WTC11 (cell line): Measurements from ENCODE around the gene ZZZ3. TPM values are rescaled to one million over a fixed set of nuclear protein-coding genes. Genes with fewer than 3 reads are reported as not detected.

Experiments
- ATAC-seq: fragments of 200-7000 bp; cut with Tn5 transposase; 2 replicates; pipeline ENCODE4 v1.10.0; 2021; ENCODE audit warnings: mild to moderate bottlenecking, moderate library complexity
- CTCF ChIA-PET: fragments of 300-600 bp; sonication (Branson Sonifier 250); formaldehyde crosslinking; loops from one replicate; lab custom pipeline; 2021; ENCODE audit warnings: antibody characterized with exemption; lab: Charles Lee
- POLR2A ChIA-PET: fragments of 350-600 bp; sonication (Branson Sonifier 250); formaldehyde crosslinking; loops from one replicate; lab custom pipeline; 2021; ENCODE audit warnings: antibody characterized with exemption; lab: Charles Lee
- DNase-seq: peaks from one replicate; pipeline ENCODE4 v3.0.0; 2021; ENCODE audit warnings: low spot score
- H3K27ac Mint-ChIP-seq: 2 replicates; pipeline ENCODE4 v1.8.0; 2021; ENCODE audit warnings: mixed read lengths
- H3K27me3 Mint-ChIP-seq: 2 replicates; pipeline ENCODE4 v1.8.0; 2021; ENCODE audit warnings: low read depth, mild to moderate bottlenecking, moderate library complexity, mixed read lengths
- H3K36me3 Mint-ChIP-seq: 2 replicates; pipeline ENCODE4 v1.8.0; 2021; ENCODE audit warnings: mixed read lengths
- H3K4me1 Mint-ChIP-seq: 2 replicates; pipeline ENCODE4 v1.8.0; 2022; ENCODE audit warnings: mixed read lengths
- H3K4me3 Mint-ChIP-seq: 2 replicates; pipeline ENCODE4 v1.8.0; 2021; ENCODE audit warnings: mild to moderate bottlenecking, moderate library complexity, mixed read lengths
- H3K9me3 Mint-ChIP-seq: 2 replicates; pipeline ENCODE4 v1.8.0; 2021; ENCODE audit warnings: mixed read lengths
- ATF2 ChIP-seq: sonication (generic); formaldehyde crosslinking; IDR thresholded peaks from 2 replicates; pipeline ENCODE4 v1.8.1; 2022; ENCODE audit warnings: low read depth, missing genetic modification reagents, borderline replicate concordance
- ATF6 ChIP-seq: sonication (generic); formaldehyde crosslinking; IDR thresholded peaks from 2 replicates; pipeline ENCODE4 v1.8.1; 2023; ENCODE audit warnings: mild to moderate bottlenecking, missing genetic modification reagents
- CREB1 ChIP-seq: sonication (generic); formaldehyde crosslinking; IDR thresholded peaks from 2 replicates; pipeline ENCODE4 v1.8.0; 2023; ENCODE audit warnings: mild to moderate bottlenecking, missing genetic modification reagents
- E2F5 ChIP-seq: sonication (generic); formaldehyde crosslinking; IDR thresholded peaks from 2 replicates; pipeline ENCODE4 v1.8.1; 2022; ENCODE audit warnings: mild to moderate bottlenecking, moderate library complexity, missing genetic modification reagents
- ESRRA ChIP-seq: sonication (generic); formaldehyde crosslinking; IDR thresholded peaks from 2 replicates; pipeline ENCODE4 v1.8.1; 2022; ENCODE audit warnings: mild to moderate bottlenecking, missing genetic modification reagents, borderline replicate concordance
- FOXP1 ChIP-seq: sonication (generic); formaldehyde crosslinking; IDR thresholded peaks from 2 replicates; pipeline ENCODE4 v1.8.0; 2022; ENCODE audit warnings: missing genetic modification reagents, mild to moderate bottlenecking, moderate library complexity, borderline replicate concordance
- HMGA2 ChIP-seq: fragments of 250-450 bp; sonication (Bioruptor Pico); IDR thresholded peaks from 2 replicates; pipeline ENCODE4 v1.4.0; 2021; ENCODE audit warnings: mild to moderate bottlenecking, moderate library complexity
- HMGXB4 ChIP-seq: sonication (generic); formaldehyde crosslinking; IDR thresholded peaks from 2 replicates; pipeline ENCODE4 v1.8.1; 2023; ENCODE audit warnings: mild to moderate bottlenecking, moderate library complexity, missing genetic modification reagents
- JUN ChIP-seq: sonication (generic); formaldehyde crosslinking; IDR thresholded peaks from 2 replicates; pipeline ENCODE4 v1.8.0; 2023; ENCODE audit warnings: mild to moderate bottlenecking, missing genetic modification reagents
- MAX ChIP-seq: sonication (generic); formaldehyde crosslinking; IDR thresholded peaks from 2 replicates; pipeline ENCODE4 v1.8.0; 2022; ENCODE audit warnings: mild to moderate bottlenecking, missing genetic modification reagents
- MLX ChIP-seq: sonication (generic); formaldehyde crosslinking; IDR thresholded peaks from 2 replicates; pipeline ENCODE4 v1.8.1; 2023; ENCODE audit warnings: mild to moderate bottlenecking, missing genetic modification reagents, moderate library complexity
- MXD4 ChIP-seq: fragments of 250-450 bp; sonication (Bioruptor Pico); IDR thresholded peaks from 2 replicates; pipeline ENCODE4 v1.8.0; 2021; ENCODE audit warnings: mild to moderate bottlenecking, moderate library complexity, borderline replicate concordance
- NR1H2 ChIP-seq: sonication (generic); formaldehyde crosslinking; IDR thresholded peaks from 2 replicates; pipeline ENCODE4 v1.9.0; 2021; ENCODE audit warnings: mild to moderate bottlenecking, moderate library complexity, missing genetic modification reagents
- SMAD3 ChIP-seq: sonication (generic); formaldehyde crosslinking; IDR thresholded peaks from 2 replicates; pipeline ENCODE4 v1.8.0; 2022; ENCODE audit warnings: missing genetic modification reagents, mild to moderate bottlenecking, borderline replicate concordance
- SOX15 ChIP-seq: fragments of 250-450 bp; sonication (Bioruptor Pico); IDR thresholded peaks from 2 replicates; pipeline ENCODE4 v1.9.0; 2021; ENCODE audit warnings: mild to moderate bottlenecking
- SP1 ChIP-seq: sonication (generic); formaldehyde crosslinking; conservative IDR thresholded peaks from 2 replicates; pipeline ENCODE4 v1.8.1; 2022; ENCODE audit warnings: missing genetic modification reagents
- TCF7 ChIP-seq: sonication (generic); formaldehyde crosslinking; IDR thresholded peaks from 2 replicates; pipeline ENCODE4 v1.8.0; 2022; ENCODE audit warnings: mild to moderate bottlenecking, low read depth, missing genetic modification reagents, moderate library complexity
- TEAD1 ChIP-seq: sonication (generic); formaldehyde crosslinking; IDR thresholded peaks from 2 replicates; pipeline ENCODE4 v1.8.0; 2022; ENCODE audit warnings: mild to moderate bottlenecking, missing genetic modification reagents
- ZNF263 ChIP-seq: sonication (generic); formaldehyde crosslinking; IDR thresholded peaks from 2 replicates; pipeline ENCODE4 v1.8.1; 2022; ENCODE audit warnings: low read depth, mild to moderate bottlenecking, moderate library complexity, missing genetic modification reagents
- ZNF281 ChIP-seq: sonication (generic); formaldehyde crosslinking; IDR thresholded peaks from 2 replicates; pipeline ENCODE4 v1.8.0; 2023; ENCODE audit warnings: mild to moderate bottlenecking, missing genetic modification reagents
- ZNF425 ChIP-seq: fragments of 250-450 bp; sonication (Bioruptor Pico); conservative IDR thresholded peaks from 2 replicates; pipeline ENCODE4 v1.9.0; 2021; ENCODE audit warnings: mild to moderate bottlenecking
- total RNA-seq: library from RNA; stranded (reverse); gene quantifications from 3 replicates; pipeline ENCODE4 v1.2.3, GENCODE V29; 2021

ZZZ3 gene
- total RNA-seq, 1 experiment from 2014 or later: 43.5 TPM

GRCh38 chr1:77668924-77669449, 13.5 kb downstream of the ZZZ3 start:
- no peak for TF ChIP-seq TCF7
- no peak for TF ChIP-seq ZNF263 (CRISPR knock-in tag)
- no peaks in the 10 kb centered on the region for H3K36me3 Mint-ChIP-seq
- no peaks in the 10 kb centered on the region for H3K27me3 Mint-ChIP-seq
- H3K4me1 Mint-ChIP-seq: peaks cover 31% of the 10 kb centered on the region
- no peak for ATAC-seq
- H3K27ac Mint-ChIP-seq: no peak overlapping the region; the same call in 1 of the 2 replicates
- ChIA-PET POLR2A (interaction anchor here (0.6 kb wide), 2 partner anchors 123 to 209 kb away, joined by 3 to 4 read pairs; no protein-coding TSS in a partner anchor), CTCF (interaction anchor here (0.6 to 0.7 kb wide), 2 partner anchors 136 to 262 kb away, joined by 4 to 5 read pairs; no protein-coding TSS in a partner anchor)
- no peak for DNase-seq
- no peaks in the 10 kb centered on the region for H3K9me3 Mint-ChIP-seq
- H3K4me3 Mint-ChIP-seq: no peak overlapping the region

GRCh38 chr1:77664939-77665516, 17.4 kb downstream of the ZZZ3 start:
- POLR2A ChIA-PET: no interaction called here
- CTCF ChIA-PET: no interaction called here
- no peak for DNase-seq
- no peak overlapping the region for H3K4me3 Mint-ChIP-seq
- ATAC-seq: no peak
- H3K9me3 Mint-ChIP-seq: 0 out of 2 replicates have a peak, but pooled peaks cover 9% of the 10 kb centered on the region
- H3K4me1 Mint-ChIP-seq: peaks cover 3% of the 10 kb centered on the region
- peak overlapping the region; percentile 55; the same call in 1 of the 2 replicates for H3K27ac Mint-ChIP-seq
- H3K36me3 Mint-ChIP-seq: no peaks in the 10 kb centered on the region
- H3K27me3 Mint-ChIP-seq: no peaks in the 10 kb centered on the region
- TF ChIP-seq JUN (CRISPR knock-in tag): no peak
- TF ChIP-seq HMGA2 (CRISPR knock-in tag): no peak
- TF ChIP-seq SP1 (CRISPR knock-in tag): no peak
- TF ChIP-seq CREB1 (CRISPR knock-in tag): no peak
- TF ChIP-seq SOX15 (CRISPR knock-in tag): no peak
- no peak for TF ChIP-seq HMGXB4 (CRISPR knock-in tag)
- TF ChIP-seq TEAD1 (CRISPR knock-in tag): no peak
- no peak for TF ChIP-seq E2F5 (CRISPR knock-in tag)
- no peak for TF ChIP-seq ZNF281 (CRISPR knock-in tag)
- TF ChIP-seq ATF2 (CRISPR knock-in tag): no peak
- no peak for TF ChIP-seq MXD4 (CRISPR knock-in tag)
- no peak for TF ChIP-seq ZNF263 (CRISPR knock-in tag)
- TF ChIP-seq MLX (CRISPR knock-in tag): no peak
- no peak for TF ChIP-seq NR1H2
- TF ChIP-seq FOXP1: no peak
- no peak for TF ChIP-seq ESRRA (CRISPR knock-in tag)
- TF ChIP-seq ATF6 (CRISPR knock-in tag): no peak
- TF ChIP-seq MAX (CRISPR knock-in tag): no peak
- no peak for TF ChIP-seq ZNF425 (CRISPR knock-in tag)
- no peak for TF ChIP-seq SMAD3 (CRISPR knock-in tag)
